Hematopoietic multipotent progenitor cell treated with erythropoietin and hydrocortisone succinate and interleukin-3 and kit ligand, for 6 days (in vitro differentiated cells): Measurements from ENCODE around the gene PDE4D.
"Not testable (repeated sequence)": the region's sequence is repeated elsewhere in the genome, so short reads cannot be mapped to it uniquely, and the experiment has no call there.

ENCODE experiments used
- DNase-seq: peaks from one replicate; pipeline ENCODE4 v3.0.0-alpha.2; 2015

Gene PDE4D

GRCh38 chr5:59693492-59694309 lies 199.8 kb downstream of the PDE4D start:
- no peak for DNase-seq

GRCh38 chr5:59685793-59686192 lies 207.7 kb downstream of the PDE4D start:
- no peak for DNase-seq

- no peak for DNase-seq
Observed at GRCh38 chr5:59685191-59685530, 208.4 kb downstream of the PDE4D start.

- DNase-seq: no peak
Observed at GRCh38 chr5:59684388-59685190, 208.9 kb downstream of the PDE4D start.

- DNase-seq: no peak
Observed at GRCh38 chr5:59683311-59683710, 210.2 kb downstream of the PDE4D start.

GRCh38 chr5:59682542-59682941 lies 211.0 kb downstream of the PDE4D start:
- no peak for DNase-seq

- no peak for DNase-seq
Observed at GRCh38 chr5:59678943-59679342, 214.6 kb downstream of the PDE4D start.

- no peak for DNase-seq
Observed at GRCh38 chr5:59674763-59675162, 218.8 kb downstream of the PDE4D start.

- peak; percentile 71 for DNase-seq
Observed at GRCh38 chr5:59673438-59674058, 220.0 kb downstream of the PDE4D start.

GRCh38 chr5:59666440-59667068 lies 227.0 kb downstream of the PDE4D start:
- DNase-seq: no peak

GRCh38 chr5:59665832-59666203 lies 227.7 kb downstream of the PDE4D start:
- not testable (repeated sequence) for DNase-seq

- DNase-seq: peak; percentile 20
Observed at GRCh38 chr5:59665086-59665831, 228.3 kb downstream of the PDE4D start.

- peak; percentile 10 for DNase-seq
Observed at GRCh38 chr5:59661954-59662615, 231.4 kb downstream of the PDE4D start.

- no peak for DNase-seq
Observed at GRCh38 chr5:59661311-59661710, 232.2 kb downstream of the PDE4D start.

- peak; percentile 66 for DNase-seq
Observed at GRCh38 chr5:59660737-59661136, 232.8 kb downstream of the PDE4D start.

GRCh38 chr5:59656351-59657254 lies 236.9 kb downstream of the PDE4D start:
- peak; percentile 62 for DNase-seq

- no peak for DNase-seq
Observed at GRCh38 chr5:59655693-59656309, 237.7 kb downstream of the PDE4D start.

GRCh38 chr5:59654691-59655090 lies 238.8 kb downstream of the PDE4D start:
- no peak for DNase-seq

GRCh38 chr5:59652449-59652848 lies 241.1 kb downstream of the PDE4D start:
- no peak for DNase-seq
